Lower leg skin (tissue), 3 donors: ENCODE measurements around the gene PRDX6.

Source experiments
- CTCF ChIP-seq, 3 donors: fragments of 450-650 bp; IDR thresholded peaks; one replicate each; pipeline ENCODE4 v1.5.1; 2016; ENCODE audit warnings: antibody characterized with exemption in 3 of 3, mild to moderate bottlenecking in 3 of 3, moderate library complexity in 2 of 3
- POLR2A ChIP-seq, 2 donors: fragments of 450-650 bp; IDR thresholded peaks; one replicate each; pipeline ENCODE4 v1.6.1; 2016 to 2017; ENCODE audit warnings: antibody characterized with exemption in 2 of 2, mild to moderate bottlenecking in 1 of 2, moderate library complexity in 1 of 2

GRCh38 chr1:173459885-173460284 is 17.2 kb upstream of the PRDX6 start:
- TF ChIP-seq CTCF (IDR thresholded peaks at IDR 0.05) (no peak), POLR2A (IDR thresholded peaks at IDR 0.05) (no peak)
